Colonic mucosa (tissue), 4 donors: ENCODE results near the gene LEMD2. TPM values are rescaled to one million over a fixed set of nuclear protein-coding genes. Genes with fewer than 3 reads are reported as not detected.

Experiments
- DNase-seq: peaks from one replicate; pipeline ENCODE4 v3.0.0-alpha.2; 2020
- H3K27ac ChIP-seq: fragments of 200-600 bp; one replicate; pipeline ENCODE4 v1.8.0; 2021
- H3K27me3 ChIP-seq: fragments of 200-600 bp; one replicate; pipeline ENCODE4 v1.8.0; 2021
- H3K36me3 ChIP-seq: fragments of 200-600 bp; one replicate; pipeline ENCODE4 v1.8.0; 2021
- H3K4me1 ChIP-seq: fragments of 200-600 bp; one replicate; pipeline ENCODE4 v1.8.0; 2021; ENCODE audit warnings: mild to moderate bottlenecking
- H3K4me3 ChIP-seq: fragments of 200-600 bp; one replicate; pipeline ENCODE4 v1.8.0; 2021
- H3K9ac ChIP-seq, 2 donors: one replicate each; pipeline ENCODE4 v1.7.0; 2013; ENCODE audit warnings: control low read depth in 2 of 2, low read depth in 2 of 2, low read length in 2 of 2
- H3K9me3 ChIP-seq: fragments of 200-600 bp; one replicate; pipeline ENCODE4 v1.8.0; 2021
- CTCF ChIP-seq: fragments of 200-600 bp; IDR thresholded peaks from one replicate; pipeline ENCODE4 v1.8.0; 2022; ENCODE audit warnings: antibody characterized with exemption, mild to moderate bottlenecking
- intact Hi-C: fragments of 100-400 bp; cut with DNase I; formaldehyde crosslinking; loops from one replicate; pipeline ENCODE4 v1.14.1; 2022
- total RNA-seq, 2 donors: library from RNA; stranded (reverse); fragmentation: NEBNext Ultra II Directional in 1 of 2; extraction: Animal tissue kit (Norgen Biotek cat#: 25700) in 1 of 2; gene quantifications; one replicate each; pipeline ENCODE4 v1.2.1, GENCODE V29; 2021
- donor health status: healthy.
- donor health status: DM: no; HTN: no; CAD: no.
- donor health status: DM: no; HTN: no; CAD: no.

The LEMD2 gene
- total RNA-seq, 2 donors from 2014 or later = 61.6 to 68.1 TPM

GRCh38 chr6:33776764-33777163 is 12.2 kb downstream of the LEMD2 start:
- no peak for DNase-seq
- no peak for TF ChIP-seq CTCF
- intact Hi-C loops = no loop called here
- Histone ChIP-seq H3K27me3 (no peaks in the 10 kb centered on the region), H3K4me1 (peaks cover 2% of the 10 kb centered on the region), H3K9me3 (no peaks in the 10 kb centered on the region), H3K36me3 (peaks cover 62% of the 10 kb centered on the region), H3K4me3 (no peak overlapping the region), H3K27ac (no peak overlapping the region), H3K9ac (no peak overlapping the region)

- no peak for TF ChIP-seq CTCF
- Histone ChIP-seq H3K27me3 (no peaks in the 10 kb centered on the region), H3K36me3 (peaks cover 57% of the 10 kb centered on the region), H3K4me1 (peaks cover 4% of the 10 kb centered on the region), H3K27ac (no peak overlapping the region), H3K9me3 (no peaks in the 10 kb centered on the region), H3K9ac (no peak overlapping the region), H3K4me3 (no peak overlapping the region)
- intact Hi-C loops = no loop called here
- no peak for DNase-seq
Observed at GRCh38 chr6:33776186-33776585, 12.7 kb downstream of the LEMD2 start.

- Histone ChIP-seq H3K9ac (no peak overlapping the region), H3K4me1 (peaks cover 4% of the 10 kb centered on the region), H3K4me3 (no peak overlapping the region), H3K27ac (no peak overlapping the region), H3K36me3 (peaks cover 48% of the 10 kb centered on the region), H3K27me3 (no peaks in the 10 kb centered on the region), H3K9me3 (no peaks in the 10 kb centered on the region)
- intact Hi-C loops = no loop called here
- DNase-seq = no peak
- TF ChIP-seq CTCF = no peak
Observed at GRCh38 chr6:33774774-33775173, 14.2 kb downstream of the LEMD2 start.

- Histone ChIP-seq H3K4me3 (no peak overlapping the region), H3K9me3 (no peaks in the 10 kb centered on the region), H3K4me1 (peaks cover 4% of the 10 kb centered on the region), H3K9ac (no peak overlapping the region), H3K27ac (no peak overlapping the region), H3K27me3 (no peaks in the 10 kb centered on the region), H3K36me3 (peaks cover 35% of the 10 kb centered on the region)
- TF ChIP-seq CTCF = no peak
- intact Hi-C loops = no loop called here
- no peak for DNase-seq
Observed at GRCh38 chr6:33772902-33773472, 15.9 kb downstream of the LEMD2 start.

- peak overlapping the region; percentile 8 to 54 for H3K9ac ChIP-seq
- peaks cover 4% of the 10 kb centered on the region for H3K4me1 ChIP-seq
- no peaks in the 10 kb centered on the region for H3K9me3 ChIP-seq
- no peak for DNase-seq
- no peak for TF ChIP-seq CTCF
- H3K27ac ChIP-seq = peak overlapping the region; percentile 19
- H3K4me3 ChIP-seq = no peak overlapping the region
- no peaks in the 10 kb centered on the region for H3K27me3 ChIP-seq
- intact Hi-C loops = no loop called here
- H3K36me3 ChIP-seq = peaks cover 28% of the 10 kb centered on the region
Observed at GRCh38 chr6:33772082-33772830, 16.7 kb downstream of the LEMD2 start.
